GM12801 (cell line): ENCODE measurements around the gene FNDC3B.

Source experiments
- TF ChIP-seq, protein P1 (sequence below): IDR thresholded peaks from one replicate; pipeline ENCODE4 v1.5.1; 2011; ENCODE audit warnings: control low read depth; ENCODE audit not compliant: insufficient read length; ENCODE audit errors: extremely low read depth

FNDC3B gene

DNA sequence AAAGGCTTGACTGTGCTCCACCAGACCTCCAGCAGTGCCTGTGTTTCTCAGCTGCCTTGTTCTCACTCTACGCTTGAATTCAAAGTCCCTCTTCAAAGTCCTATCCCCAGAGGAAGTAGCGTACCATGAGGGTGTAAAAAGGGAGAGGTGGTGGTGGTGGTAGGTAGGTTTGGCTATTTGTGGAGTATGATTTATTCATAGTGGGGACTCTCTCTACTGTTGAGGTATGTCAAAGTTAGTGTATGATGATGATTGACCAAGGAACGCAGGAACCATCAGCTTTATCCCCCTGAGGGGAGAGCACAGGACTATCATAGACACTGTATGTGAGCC lies 271.0 kb downstream of the FNDC3B start:
- TF ChIP-seq, protein P1, sequence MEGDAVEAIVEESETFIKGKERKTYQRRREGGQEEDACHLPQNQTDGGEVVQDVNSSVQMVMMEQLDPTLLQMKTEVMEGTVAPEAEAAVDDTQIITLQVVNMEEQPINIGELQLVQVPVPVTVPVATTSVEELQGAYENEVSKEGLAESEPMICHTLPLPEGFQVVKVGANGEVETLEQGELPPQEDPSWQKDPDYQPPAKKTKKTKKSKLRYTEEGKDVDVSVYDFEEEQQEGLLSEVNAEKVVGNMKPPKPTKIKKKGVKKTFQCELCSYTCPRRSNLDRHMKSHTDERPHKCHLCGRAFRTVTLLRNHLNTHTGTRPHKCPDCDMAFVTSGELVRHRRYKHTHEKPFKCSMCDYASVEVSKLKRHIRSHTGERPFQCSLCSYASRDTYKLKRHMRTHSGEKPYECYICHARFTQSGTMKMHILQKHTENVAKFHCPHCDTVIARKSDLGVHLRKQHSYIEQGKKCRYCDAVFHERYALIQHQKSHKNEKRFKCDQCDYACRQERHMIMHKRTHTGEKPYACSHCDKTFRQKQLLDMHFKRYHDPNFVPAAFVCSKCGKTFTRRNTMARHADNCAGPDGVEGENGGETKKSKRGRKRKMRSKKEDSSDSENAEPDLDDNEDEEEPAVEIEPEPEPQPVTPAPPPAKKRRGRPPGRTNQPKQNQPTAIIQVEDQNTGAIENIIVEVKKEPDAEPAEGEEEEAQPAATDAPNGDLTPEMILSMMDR = no peak

DNA sequence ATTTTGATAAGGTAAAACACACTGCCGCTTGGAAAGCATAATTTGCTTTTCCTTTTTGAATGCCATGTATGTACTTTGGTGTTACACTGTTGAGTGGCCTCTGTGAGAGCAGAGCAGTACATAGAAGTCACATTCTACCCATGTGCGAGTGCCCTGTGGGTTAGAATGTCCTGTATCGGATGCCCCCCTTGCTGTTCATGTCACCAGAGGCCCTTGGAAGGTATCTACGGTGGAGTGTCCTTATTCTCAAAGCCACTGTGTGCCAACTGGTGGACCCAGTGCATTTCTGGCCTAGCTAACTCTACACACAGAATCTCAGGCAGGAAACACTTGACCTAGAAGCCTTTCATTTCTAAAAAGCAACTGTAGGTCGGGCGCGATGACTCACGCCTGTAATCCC lies 271.8 kb downstream of the FNDC3B start:
- TF ChIP-seq, protein P1 = no peak

DNA sequence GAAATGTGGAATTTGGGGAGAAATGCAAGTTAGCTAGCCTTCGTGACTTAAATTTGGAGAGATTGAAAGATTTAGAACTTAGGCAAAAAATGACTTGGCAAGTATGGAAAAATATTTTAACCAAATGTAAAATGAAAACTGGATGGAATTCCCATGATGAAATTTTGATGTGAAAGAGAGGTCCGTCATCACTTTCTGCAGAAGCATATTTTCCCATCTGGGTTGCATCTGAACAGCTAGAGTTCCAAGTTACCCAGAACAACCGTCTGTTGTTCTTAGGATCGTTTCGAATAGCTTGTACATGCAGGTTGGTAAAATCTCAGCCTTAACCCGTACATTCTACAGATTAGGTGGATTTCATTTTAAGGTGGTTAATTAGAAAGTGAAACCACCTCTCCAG lies 272.6 kb downstream of the FNDC3B start:
- TF ChIP-seq, protein P1 = no peak

DNA sequence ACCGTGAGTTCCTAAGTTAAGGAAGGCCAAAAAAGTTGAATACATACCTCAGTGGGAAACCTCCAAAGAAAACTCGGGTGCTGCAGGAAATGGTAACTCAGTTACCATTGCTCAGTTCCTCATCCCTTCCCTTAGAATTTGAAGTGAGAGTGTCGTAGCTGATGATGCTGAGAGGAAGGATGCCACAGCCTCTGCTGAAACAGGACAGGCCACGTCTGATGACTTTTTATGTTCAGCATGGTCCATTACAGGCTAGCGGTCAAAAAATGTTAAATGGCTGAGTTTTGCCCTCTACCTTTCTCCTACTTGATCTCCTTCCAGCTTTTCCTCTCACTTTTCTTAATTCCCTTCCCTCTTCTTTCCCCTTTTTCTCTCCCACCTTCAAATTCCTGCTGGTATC lies 273.3 kb downstream of the FNDC3B start:
- TF ChIP-seq, protein P1 = no peak

DNA sequence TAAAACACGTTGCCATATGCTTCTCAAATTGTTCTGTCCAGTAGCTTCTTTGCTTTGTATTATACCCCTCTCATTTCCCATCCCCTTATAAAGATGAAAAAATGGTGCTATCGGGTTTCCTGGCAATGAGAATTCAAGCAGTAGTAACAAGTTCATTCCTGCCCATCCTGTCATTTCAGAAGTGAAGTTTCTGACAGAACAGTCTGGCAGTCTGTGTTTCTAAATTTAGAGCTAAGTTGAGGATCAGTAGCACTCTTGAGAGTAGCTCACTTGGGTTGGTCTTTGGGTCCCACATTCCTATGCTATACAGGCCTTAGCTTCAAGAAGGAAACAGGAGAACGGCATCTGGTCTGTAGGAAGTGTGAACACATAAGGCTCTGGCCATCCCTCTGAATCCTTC lies 274.3 kb downstream of the FNDC3B start:
- TF ChIP-seq, protein P1 = no peak

DNA sequence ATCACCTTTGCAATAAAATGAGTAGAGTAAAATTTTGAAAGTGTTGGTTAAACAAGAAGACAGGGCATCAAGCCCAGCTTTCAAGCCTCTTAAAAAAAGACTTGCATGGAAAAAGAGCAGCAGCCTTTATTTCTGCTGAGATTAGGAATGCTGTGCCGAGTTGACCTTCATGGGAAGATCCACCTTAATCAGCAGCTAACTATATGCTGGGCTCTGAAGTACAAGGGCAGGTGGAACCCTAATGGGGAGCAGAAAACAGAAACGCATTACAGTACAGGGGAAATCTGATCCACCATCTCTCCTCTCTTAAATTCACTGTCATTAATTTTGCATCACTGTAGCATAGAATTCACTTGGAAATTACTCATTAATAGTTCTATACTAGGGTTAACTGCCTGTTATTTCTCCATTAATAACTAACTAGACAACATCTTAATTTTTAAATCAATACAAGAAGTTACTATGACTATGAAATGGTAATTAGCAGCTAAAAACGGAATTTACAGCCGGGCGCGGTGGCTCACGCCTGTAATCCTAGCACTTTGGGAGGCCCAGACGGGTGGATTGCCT lies 275.3 kb downstream of the FNDC3B start:
- TF ChIP-seq, protein P1 = no peak

DNA sequence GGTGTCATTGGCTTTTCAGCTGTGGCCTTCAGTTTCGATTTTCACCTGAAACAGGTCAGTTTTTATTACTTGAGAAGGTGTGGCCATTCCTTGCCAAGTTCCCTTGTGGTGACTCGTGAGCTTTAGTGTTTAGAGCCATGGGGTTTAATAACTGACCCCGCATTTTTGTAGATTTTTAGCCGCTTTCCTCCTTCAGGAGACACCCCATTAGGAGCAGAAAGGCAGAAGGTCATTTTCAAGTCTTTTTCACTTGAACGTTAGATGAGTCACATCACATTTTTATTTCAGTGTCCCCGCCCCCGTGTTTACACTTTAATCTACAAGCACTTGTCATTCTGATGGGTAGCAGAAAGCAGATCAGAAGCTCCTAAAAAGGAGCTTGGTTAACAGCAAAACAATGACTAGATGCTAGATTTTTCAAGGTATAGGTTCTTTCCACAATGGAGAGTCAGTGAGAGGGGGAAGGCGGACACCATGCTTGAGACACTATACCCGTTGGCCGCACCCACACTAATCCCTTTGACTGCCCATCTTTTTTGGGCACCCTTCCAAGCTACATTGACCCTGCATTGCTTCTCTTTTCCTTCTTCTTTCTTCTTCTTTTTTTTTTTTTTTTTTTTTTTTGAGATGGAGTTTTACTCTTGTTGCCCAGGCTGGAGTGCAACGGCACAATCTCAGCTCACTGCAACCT lies 276.2 kb downstream of the FNDC3B start:
- TF ChIP-seq, protein P1 = no peak
